PC-9 (cell line): ENCODE measurements around the gene PTGER1. TPM values are rescaled to one million over a fixed set of nuclear protein-coding genes. Genes with fewer than 3 reads are reported as not detected.

ENCODE experiments used
- BruUV-seq: library from RNA; stranded (reverse); fragments of 400-500 nt; replicated peaks from 2 replicates; lab custom pipeline; 2021; lab: Mats Ljungman, UMichigan
- CTCF ChIA-PET: fragments of 300-600 bp; sonication (Branson Sonifier 250); formaldehyde crosslinking; loops from one replicate; lab custom pipeline; 2022; ENCODE audit warnings: antibody characterized with exemption; lab: Charles Lee
- POLR2A ChIA-PET: fragments of 300-600 bp; sonication (Branson Sonifier 250); formaldehyde crosslinking; loops from one replicate; lab custom pipeline; 2022; ENCODE audit warnings: antibody characterized with exemption; ENCODE audit not compliant: unreplicated experiment; lab: Charles Lee
- DNase-seq, 2 experiments: peaks; one replicate each; pipeline versions ENCODE4 v3.0.0 to v3.0.0-alpha.2; 2015 to 2022; ENCODE audit warnings: mixed read lengths in 1 of 2
- H2AFZ ChIP-seq: fragments of 200-600 bp; sonication (generic); 2 replicates; pipeline ENCODE4 v1.8.1; 2017; ENCODE audit warnings: antibody characterized with exemption
- H3F3A ChIP-seq: fragments of 200-600 bp; sonication (generic); 2 replicates; pipeline ENCODE4 v1.8.1; 2017; ENCODE audit warnings: antibody characterized with exemption, mild to moderate bottlenecking, low read depth; ENCODE audit not compliant: insufficient read depth
- H3K27ac ChIP-seq: fragments of 200-600 bp; sonication (generic); 2 replicates; pipeline ENCODE4 v1.6.1; 2016; ENCODE audit warnings: mixed run types
- H3K27me3 ChIP-seq: fragments of 200-600 bp; sonication (generic); 2 replicates; pipeline ENCODE4 v1.6.1; 2016; ENCODE audit warnings: low read depth, mixed run types; ENCODE audit not compliant: insufficient read depth
- H3K36me3 ChIP-seq: fragments of 200-600 bp; sonication (generic); 2 replicates; pipeline ENCODE4 v1.6.1; 2016; ENCODE audit warnings: low read depth, mixed run types
- H3K4me1 ChIP-seq: fragments of 200-600 bp; sonication (generic); replicated peaks from 2 replicates; pipeline ENCODE4 v1.6.1; 2016; ENCODE audit warnings: mixed run types; ENCODE audit not compliant: insufficient read depth
- H3K4me2 ChIP-seq: fragments of 200-600 bp; sonication (generic); 2 replicates; pipeline ENCODE4 v1.6.1; 2017; ENCODE audit warnings: mixed run types
- H3K4me3 ChIP-seq: fragments of 200-600 bp; sonication (generic); 2 replicates; pipeline ENCODE4 v1.6.1; 2016; ENCODE audit warnings: mixed run types
- H3K79me2 ChIP-seq: fragments of 200-600 bp; sonication (generic); 2 replicates; pipeline ENCODE4 v1.6.1; 2017; ENCODE audit warnings: low read depth, mixed run types
- H3K9me2 ChIP-seq: fragments of 200-600 bp; sonication (generic); 2 replicates; pipeline ENCODE4 v1.8.1; 2017; ENCODE audit warnings: mild to moderate bottlenecking; ENCODE audit not compliant: insufficient read depth
- H3K9me3 ChIP-seq: fragments of 200-600 bp; sonication (generic); 2 replicates; pipeline ENCODE4 v1.8.1; 2016; ENCODE audit warnings: low read depth; ENCODE audit not compliant: insufficient read depth
- H4K20me1 ChIP-seq: fragments of 200-600 bp; sonication (generic); 2 replicates; pipeline ENCODE4 v1.8.1; 2017; ENCODE audit not compliant: insufficient read depth
- EZH2 ChIP-seq: fragments of 200-600 bp; sonication (generic); IDR thresholded peaks from 2 replicates; pipeline ENCODE4 v1.8.0; 2017; ENCODE audit warnings: antibody characterized with exemption, low read depth
- intact Hi-C: fragments of 100-400 bp; cut with micrococcal nuclease; formaldehyde crosslinking; loops from one replicate; pipeline ENCODE4 v1.10.0; 2022; ENCODE audit not compliant: unreplicated experiment
- total RNA-seq: library from RNA; stranded (reverse); gene quantifications from 2 replicates; pipeline ENCODE4 v1.2.3, GENCODE V29; 2021
- TF ChIP-seq, protein P1 (sequence below): fragments of 200-600 bp; sonication (generic); conservative IDR thresholded peaks from 2 replicates; pipeline ENCODE4 v1.6.1; 2017; ENCODE audit warnings: mixed run types, antibody characterized with exemption, mild to moderate bottlenecking, moderate library complexity

The PTGER1 gene
- total RNA-seq, 1 experiment from 2014 or later, result 1.4 TPM

- Histone ChIP-seq H3K36me3 (peaks cover 25% of the 10 kb centered on the region), H3K4me2 (peak overlapping the region; percentile 66), H3K9me2 (no peaks in the 10 kb centered on the region), H3K79me2 (peaks cover 42% of the 10 kb centered on the region), H3K4me3 (peak overlapping the region; percentile 30; the same call in 1 of the 2 replicates), H3F3A (peaks cover 98% of the 10 kb centered on the region), H3K4me1 (peaks cover 77% of the 10 kb centered on the region), H2AFZ (no peak overlapping the region), H3K27ac (peak overlapping the region; percentile 99), H3K27me3 (no peaks in the 10 kb centered on the region), H3K9me3 (no peaks in the 10 kb centered on the region), H4K20me1 (peaks cover 21% of the 10 kb centered on the region)
- intact Hi-C loops, result loop anchor here (10.0 kb wide), 1 partner anchor 376 kb away; the partner anchor contains the start of gene ASF1B
- DNase-seq, result no peak
- TF ChIP-seq, protein P1, sequence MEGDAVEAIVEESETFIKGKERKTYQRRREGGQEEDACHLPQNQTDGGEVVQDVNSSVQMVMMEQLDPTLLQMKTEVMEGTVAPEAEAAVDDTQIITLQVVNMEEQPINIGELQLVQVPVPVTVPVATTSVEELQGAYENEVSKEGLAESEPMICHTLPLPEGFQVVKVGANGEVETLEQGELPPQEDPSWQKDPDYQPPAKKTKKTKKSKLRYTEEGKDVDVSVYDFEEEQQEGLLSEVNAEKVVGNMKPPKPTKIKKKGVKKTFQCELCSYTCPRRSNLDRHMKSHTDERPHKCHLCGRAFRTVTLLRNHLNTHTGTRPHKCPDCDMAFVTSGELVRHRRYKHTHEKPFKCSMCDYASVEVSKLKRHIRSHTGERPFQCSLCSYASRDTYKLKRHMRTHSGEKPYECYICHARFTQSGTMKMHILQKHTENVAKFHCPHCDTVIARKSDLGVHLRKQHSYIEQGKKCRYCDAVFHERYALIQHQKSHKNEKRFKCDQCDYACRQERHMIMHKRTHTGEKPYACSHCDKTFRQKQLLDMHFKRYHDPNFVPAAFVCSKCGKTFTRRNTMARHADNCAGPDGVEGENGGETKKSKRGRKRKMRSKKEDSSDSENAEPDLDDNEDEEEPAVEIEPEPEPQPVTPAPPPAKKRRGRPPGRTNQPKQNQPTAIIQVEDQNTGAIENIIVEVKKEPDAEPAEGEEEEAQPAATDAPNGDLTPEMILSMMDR, result no peak
- no peak for TF ChIP-seq EZH2
- BruUV-seq, result no TSS peak
- ChIA-PET CTCF (interaction anchor here (0.6 kb wide), 1 partner anchor 25 kb away, joined by 4 read pairs; no protein-coding TSS in a partner anchor), POLR2A (interaction anchor here (0.6 kb wide), 1 partner anchor 427 kb away, joined by 6 read pairs; no protein-coding TSS in a partner anchor)
Measured at GRCh38 chr19:14511229-14511593, 36.1 kb upstream of the PTGER1 start.

GRCh38 chr19:14510311-14511228 lies 35.4 kb upstream of the PTGER1 start:
- intact Hi-C loops, result loop anchor here (10.0 kb wide), 1 partner anchor 376 kb away; the partner anchor contains the start of gene ASF1B
- Histone ChIP-seq H3K27me3 (no peaks in the 10 kb centered on the region), H3K4me2 (peak overlapping the region; percentile 66), H3K9me3 (no peaks in the 10 kb centered on the region), H3K36me3 (peaks cover 18% of the 10 kb centered on the region), H4K20me1 (peaks cover 14% of the 10 kb centered on the region), H3K27ac (peak overlapping the region; percentile 99), H2AFZ (no peak overlapping the region), H3K4me1 (peaks cover 75% of the 10 kb centered on the region), H3K79me2 (peaks cover 36% of the 10 kb centered on the region), H3K9me2 (no peaks in the 10 kb centered on the region), H3K4me3 (peak overlapping the region; percentile 30; the same call in 1 of the 2 replicates), H3F3A (peaks cover 95% of the 10 kb centered on the region)
- CTCF ChIA-PET, result interaction anchor here (0.6 to 1.0 kb wide), 11 partner anchors 15 to 1316 kb away, joined by 3 to 13 read pairs (median 4); partner anchors contain the start of genes GIPC1 and NDUFB7
- TF ChIP-seq, protein P1, result no peak; the same call in 1 of the 2 replicates
- TF ChIP-seq EZH2, result no peak
- DNase-seq, result peak; percentile 62 to 91
- no TSS peak for BruUV-seq
- POLR2A ChIA-PET, result interaction anchor here (0.6 to 1.2 kb wide), 5 partner anchors 13 to 870 kb away, joined by 5 to 39 read pairs (median 7); partner anchors contain the start of gene GIPC1
